ENCODE results near the gene P2RY6.

P2RY6 gene

DNA sequence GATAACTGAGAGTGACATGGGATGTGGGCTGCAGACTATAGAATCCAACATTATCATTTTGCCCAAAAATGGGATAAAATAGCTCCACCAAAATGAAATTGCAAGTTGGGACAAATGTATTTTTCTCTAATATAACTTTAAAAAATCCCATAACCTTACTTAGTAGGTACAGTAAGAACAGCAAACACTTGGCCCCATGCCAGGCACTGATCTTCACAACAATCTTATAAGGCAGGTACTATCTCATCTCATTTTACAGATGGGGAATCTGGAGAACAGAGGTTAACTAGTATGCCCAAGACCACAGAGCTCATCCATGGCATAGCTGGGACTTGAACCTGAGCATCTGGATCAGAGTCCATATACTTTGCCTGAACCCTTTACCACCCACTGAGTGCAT lies 22.5 kb downstream of the P2RY6 start:
- TF ChIP-seq, protein P1, sequence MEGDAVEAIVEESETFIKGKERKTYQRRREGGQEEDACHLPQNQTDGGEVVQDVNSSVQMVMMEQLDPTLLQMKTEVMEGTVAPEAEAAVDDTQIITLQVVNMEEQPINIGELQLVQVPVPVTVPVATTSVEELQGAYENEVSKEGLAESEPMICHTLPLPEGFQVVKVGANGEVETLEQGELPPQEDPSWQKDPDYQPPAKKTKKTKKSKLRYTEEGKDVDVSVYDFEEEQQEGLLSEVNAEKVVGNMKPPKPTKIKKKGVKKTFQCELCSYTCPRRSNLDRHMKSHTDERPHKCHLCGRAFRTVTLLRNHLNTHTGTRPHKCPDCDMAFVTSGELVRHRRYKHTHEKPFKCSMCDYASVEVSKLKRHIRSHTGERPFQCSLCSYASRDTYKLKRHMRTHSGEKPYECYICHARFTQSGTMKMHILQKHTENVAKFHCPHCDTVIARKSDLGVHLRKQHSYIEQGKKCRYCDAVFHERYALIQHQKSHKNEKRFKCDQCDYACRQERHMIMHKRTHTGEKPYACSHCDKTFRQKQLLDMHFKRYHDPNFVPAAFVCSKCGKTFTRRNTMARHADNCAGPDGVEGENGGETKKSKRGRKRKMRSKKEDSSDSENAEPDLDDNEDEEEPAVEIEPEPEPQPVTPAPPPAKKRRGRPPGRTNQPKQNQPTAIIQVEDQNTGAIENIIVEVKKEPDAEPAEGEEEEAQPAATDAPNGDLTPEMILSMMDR (conservative IDR thresholded peaks at IDR 0.05), result no peak
- no peak overlapping the region for H3K27ac ChIP-seq

DNA sequence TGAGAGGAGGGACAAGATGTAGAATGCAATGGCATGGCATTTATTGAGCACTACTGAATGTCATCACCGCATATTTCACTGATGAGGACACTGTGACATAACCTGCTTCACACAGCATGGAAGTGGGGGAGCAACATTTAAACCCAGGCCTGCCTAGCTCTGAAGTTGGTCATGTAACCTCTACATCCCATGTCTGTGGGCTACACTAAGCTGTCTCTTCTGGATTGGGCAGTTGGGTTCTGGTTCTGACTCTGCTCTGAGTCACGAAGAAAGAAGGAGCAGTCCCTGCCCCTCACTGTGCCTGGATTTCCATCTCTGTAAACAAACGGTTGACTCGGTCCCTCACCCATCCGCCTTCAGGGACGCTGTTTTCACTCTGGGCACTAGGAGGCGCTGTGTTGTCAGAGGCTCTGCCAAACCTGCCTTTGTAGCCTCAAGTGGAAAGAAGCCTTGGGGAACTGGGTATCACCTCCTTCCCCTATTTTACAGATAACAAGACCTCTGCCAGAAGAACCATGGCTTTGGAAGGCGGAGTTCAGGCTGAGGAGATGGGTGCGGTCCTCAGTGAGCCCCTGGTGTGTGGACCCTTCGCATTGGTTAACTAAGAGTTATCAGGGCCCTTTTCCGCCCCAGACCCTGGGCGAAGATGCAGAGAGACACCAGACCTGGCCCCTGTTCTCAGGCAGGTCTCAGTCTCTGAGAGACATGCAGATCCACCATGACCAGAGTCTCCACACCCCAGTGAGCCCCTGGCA lies 23.3 kb downstream of the P2RY6 start:
- no peak overlapping the region for H3K27ac ChIP-seq
- TF ChIP-seq, protein P1 (conservative IDR thresholded peaks at IDR 0.05), result peak; percentile 66

DNA sequence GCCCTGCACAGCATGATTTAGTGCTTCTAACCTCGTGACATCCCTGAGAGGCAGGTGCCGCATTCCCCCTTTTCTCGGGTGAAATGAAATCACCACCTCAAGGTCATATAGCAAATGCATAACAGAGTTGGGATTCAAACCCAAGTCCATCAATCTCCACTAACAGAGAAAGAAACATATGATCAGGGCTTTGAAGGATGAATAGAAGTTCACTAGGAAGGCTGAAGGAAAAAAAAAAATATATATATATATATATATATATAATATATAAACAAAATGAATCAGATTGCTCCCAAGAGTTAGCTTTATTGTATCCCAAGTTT lies 23.8 kb downstream of the P2RY6 start:
- no peak overlapping the region for H3K27ac ChIP-seq
- TF ChIP-seq, protein P1 (conservative IDR thresholded peaks at IDR 0.05), result no peak

DNA sequence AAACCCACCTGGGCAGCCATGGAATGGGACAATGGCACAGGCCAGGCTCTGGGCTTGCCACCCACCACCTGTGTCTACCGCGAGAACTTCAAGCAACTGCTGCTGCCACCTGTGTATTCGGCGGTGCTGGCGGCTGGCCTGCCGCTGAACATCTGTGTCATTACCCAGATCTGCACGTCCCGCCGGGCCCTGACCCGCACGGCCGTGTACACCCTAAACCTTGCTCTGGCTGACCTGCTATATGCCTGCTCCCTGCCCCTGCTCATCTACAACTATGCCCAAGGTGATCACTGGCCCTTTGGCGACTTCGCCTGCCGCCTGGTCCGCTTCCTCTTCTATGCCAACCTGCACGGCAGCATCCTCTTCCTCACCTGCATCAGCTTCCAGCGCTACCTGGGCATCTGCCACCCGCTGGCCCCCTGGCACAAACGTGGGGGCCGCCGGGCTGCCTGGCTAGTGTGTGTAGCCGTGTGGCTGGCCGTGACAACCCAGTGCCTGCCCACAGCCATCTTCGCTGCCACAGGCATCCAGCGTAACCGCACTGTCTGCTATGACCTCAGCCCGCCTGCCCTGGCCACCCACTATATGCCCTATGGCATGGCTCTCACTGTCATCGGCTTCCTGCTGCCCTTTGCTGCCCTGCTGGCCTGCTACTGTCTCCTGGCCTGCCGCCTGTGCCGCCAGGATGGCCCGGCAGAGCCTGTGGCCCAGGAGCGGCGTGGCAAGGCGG lies 24.5 kb downstream of the P2RY6 start:
- H3K27ac ChIP-seq, result no peak overlapping the region
- TF ChIP-seq, protein P1 (conservative IDR thresholded peaks at IDR 0.05), result no peak

DNA sequence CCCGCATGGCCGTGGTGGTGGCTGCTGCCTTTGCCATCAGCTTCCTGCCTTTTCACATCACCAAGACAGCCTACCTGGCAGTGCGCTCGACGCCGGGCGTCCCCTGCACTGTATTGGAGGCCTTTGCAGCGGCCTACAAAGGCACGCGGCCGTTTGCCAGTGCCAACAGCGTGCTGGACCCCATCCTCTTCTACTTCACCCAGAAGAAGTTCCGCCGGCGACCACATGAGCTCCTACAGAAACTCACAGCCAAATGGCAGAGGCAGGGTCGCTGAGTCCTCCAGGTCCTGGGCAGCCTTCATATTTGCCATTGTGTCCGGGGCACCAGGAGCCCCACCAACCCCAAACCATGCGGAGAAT lies 25.1 kb downstream of the P2RY6 start:
- no peak overlapping the region for H3K27ac ChIP-seq
- TF ChIP-seq, protein P1 (conservative IDR thresholded peaks at IDR 0.05), result no peak

DNA sequence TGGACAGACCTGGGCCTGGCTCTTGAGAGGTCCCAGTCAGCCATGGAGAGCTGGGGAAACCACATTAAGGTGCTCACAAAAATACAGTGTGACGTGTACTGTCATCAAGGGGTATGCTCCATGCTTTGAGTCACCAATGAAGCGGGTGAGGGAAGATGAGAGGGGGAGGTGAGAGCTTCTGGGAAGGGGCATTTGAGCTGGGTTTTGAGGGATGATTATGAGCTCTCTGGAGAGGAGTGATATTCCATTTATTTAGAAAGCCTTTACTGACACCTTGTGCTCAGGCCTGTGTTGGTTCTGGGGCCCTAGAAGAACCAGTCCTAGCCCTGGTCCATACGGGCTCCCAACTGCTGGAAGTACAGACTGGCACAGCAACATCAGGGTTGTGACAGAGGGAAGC lies 25.6 kb downstream of the P2RY6 start:
- H3K27ac ChIP-seq, result no peak overlapping the region
- TF ChIP-seq, protein P1 (conservative IDR thresholded peaks at IDR 0.05), result no peak

DNA sequence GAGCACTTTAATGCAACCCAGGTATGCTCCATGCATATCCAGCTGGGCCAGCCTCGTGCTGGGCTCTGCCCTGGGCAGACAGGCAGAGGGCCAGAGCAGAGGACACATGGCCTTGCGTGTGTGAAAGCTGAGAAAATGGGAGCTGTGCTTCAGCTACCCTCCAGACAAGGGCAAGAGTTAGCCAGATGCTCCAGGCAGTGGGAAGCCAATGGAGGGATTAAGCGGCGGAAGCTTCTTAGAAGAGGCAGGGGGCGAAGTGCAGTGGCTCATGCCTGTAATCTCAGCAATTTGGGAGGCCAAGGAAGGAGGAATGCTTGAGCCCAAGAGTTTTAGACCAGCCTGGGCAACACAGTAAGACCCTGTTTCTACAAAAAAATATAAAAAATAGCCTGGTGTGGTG lies 26.1 kb downstream of the P2RY6 start:
- no peak overlapping the region for H3K27ac ChIP-seq
- TF ChIP-seq, protein P1 (conservative IDR thresholded peaks at IDR 0.05), result no peak
